Fibroblast of mammary gland (primary cell): ENCODE measurements around the gene ARHGAP42.
"Not testable (repeated sequence)": the region's sequence is repeated elsewhere in the genome, so short reads cannot be mapped to it uniquely, and the experiment has no call there.

Source experiments
- DNase-seq: peaks from one replicate; pipeline ENCODE4 v3.0.0-alpha.2; 2010; ENCODE audit warnings: low read depth
- H3K4me3 ChIP-seq: 2 replicates; pipeline ENCODE4 v1.5.1; 2011; ENCODE audit warnings: low read depth, mild to moderate bottlenecking, low read length, moderate library complexity; ENCODE audit not compliant: control insufficient read depth
- TF ChIP-seq, protein P1 (sequence below): conservative IDR thresholded peaks from 2 replicates; pipeline ENCODE4 v1.5.1; 2011; ENCODE audit warnings: low read depth, low read length, inconsistent platforms; ENCODE audit not compliant: control insufficient read depth, insufficient read depth

ARHGAP42 gene

DNA sequence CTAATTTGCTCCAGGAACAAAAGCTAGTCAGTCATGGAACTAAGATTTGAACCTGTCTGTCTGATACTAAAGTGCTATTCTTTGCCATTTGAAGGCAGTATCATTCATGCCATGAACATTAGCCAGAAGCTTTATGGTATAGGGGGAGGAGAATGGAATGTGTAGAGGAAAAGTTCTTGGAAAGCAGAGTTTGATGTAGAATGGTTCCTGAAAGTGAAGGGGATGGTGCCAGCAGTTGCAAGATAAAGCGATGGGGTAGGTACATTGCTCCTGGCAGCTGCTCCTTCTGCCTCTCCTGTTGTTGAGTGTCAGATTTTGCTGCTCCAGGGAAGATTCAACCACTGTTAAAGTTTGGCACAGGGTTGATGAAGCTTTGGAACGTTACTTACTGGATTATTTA lies 53.4 kb downstream of the ARHGAP42 start:
- peak; percentile 18 for DNase-seq
- TF ChIP-seq, protein P1, sequence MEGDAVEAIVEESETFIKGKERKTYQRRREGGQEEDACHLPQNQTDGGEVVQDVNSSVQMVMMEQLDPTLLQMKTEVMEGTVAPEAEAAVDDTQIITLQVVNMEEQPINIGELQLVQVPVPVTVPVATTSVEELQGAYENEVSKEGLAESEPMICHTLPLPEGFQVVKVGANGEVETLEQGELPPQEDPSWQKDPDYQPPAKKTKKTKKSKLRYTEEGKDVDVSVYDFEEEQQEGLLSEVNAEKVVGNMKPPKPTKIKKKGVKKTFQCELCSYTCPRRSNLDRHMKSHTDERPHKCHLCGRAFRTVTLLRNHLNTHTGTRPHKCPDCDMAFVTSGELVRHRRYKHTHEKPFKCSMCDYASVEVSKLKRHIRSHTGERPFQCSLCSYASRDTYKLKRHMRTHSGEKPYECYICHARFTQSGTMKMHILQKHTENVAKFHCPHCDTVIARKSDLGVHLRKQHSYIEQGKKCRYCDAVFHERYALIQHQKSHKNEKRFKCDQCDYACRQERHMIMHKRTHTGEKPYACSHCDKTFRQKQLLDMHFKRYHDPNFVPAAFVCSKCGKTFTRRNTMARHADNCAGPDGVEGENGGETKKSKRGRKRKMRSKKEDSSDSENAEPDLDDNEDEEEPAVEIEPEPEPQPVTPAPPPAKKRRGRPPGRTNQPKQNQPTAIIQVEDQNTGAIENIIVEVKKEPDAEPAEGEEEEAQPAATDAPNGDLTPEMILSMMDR = no peak
- H3K4me3 ChIP-seq = no peak overlapping the region

DNA sequence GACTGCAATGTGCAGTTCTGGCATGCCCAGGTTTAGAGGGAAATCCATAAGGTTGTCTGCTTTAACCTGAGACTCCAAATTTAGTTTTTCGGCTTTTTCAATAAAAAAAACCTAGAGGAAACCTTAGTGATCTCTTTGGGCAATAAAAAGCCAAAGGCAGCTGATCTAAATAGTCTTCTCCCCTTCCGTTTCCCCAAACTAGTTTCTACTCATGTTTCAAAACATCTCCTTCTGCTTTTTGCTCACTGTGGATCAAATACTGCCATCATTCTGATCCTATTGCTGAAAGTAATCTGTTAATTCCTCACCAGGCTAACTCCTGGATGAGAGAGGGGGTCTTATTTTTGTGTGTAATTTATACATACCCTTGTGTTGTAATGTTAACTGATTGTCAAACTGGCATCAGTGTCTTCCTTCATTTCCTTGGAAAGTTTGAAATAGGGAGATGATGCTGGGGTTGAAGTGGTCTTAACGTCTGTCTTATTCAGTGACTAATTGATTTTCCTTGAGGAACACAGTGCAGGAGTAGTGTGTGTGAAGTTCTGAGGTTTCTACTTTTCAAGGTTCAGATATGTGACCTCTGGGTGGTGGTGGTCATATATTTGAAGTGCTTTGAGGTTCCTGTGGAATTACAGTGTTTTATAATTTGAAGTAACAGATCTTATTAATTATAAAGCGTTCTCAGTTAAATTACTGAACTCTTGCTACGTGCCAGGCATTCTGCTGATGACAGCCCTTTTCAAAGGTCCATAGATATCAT lies 55.0 kb downstream of the ARHGAP42 start:
- TF ChIP-seq, protein P1 = no peak
- no peak for DNase-seq

DNA sequence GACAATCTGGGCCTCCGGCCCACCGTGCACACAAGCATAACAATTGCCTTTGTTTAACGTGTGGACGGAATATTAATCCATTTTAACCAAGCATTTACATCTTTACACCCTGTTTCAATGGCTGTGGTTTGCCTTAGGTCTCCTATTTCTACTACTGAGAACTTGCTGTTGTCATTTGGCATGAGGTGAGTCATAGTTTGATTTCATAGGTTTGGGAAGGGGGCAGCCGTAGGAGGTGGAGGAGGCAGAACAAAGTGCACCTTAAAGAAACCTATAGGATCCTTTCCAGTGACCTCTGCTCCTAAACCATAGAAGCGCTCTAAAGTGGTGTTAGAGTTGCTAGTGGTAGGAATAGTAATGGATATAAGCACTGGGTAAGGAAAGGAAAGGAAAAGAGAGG lies 59.4 kb downstream of the ARHGAP42 start:
- no peak for DNase-seq
- TF ChIP-seq, protein P1 = no peak
- H3K4me3 ChIP-seq = no peak overlapping the region

More for the DNA sequence above, 55.0 kb downstream of the ARHGAP42 start:
- H3K4me3 ChIP-seq = no peak overlapping the region

DNA sequence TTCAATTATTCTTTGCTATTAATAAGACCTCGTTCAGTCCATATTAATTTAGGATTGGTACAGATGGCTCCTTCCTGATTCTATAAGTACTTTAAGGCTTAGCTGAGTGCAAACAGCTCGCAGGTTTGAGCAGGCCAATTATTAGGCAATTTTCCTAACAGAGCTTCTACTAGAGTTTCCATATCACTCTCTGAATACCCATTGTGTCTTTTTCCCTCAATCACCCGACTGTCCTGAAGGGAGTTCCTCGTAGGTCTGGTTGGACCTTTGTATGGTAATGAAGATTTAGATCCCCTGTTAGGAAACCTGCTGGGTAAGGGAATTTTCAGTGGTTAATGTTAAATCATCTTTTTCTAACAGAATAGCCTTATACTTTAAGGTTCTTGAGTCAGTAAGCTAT lies 61.1 kb downstream of the ARHGAP42 start:
- TF ChIP-seq, protein P1 = no peak
- no peak overlapping the region for H3K4me3 ChIP-seq
- no peak for DNase-seq

DNA sequence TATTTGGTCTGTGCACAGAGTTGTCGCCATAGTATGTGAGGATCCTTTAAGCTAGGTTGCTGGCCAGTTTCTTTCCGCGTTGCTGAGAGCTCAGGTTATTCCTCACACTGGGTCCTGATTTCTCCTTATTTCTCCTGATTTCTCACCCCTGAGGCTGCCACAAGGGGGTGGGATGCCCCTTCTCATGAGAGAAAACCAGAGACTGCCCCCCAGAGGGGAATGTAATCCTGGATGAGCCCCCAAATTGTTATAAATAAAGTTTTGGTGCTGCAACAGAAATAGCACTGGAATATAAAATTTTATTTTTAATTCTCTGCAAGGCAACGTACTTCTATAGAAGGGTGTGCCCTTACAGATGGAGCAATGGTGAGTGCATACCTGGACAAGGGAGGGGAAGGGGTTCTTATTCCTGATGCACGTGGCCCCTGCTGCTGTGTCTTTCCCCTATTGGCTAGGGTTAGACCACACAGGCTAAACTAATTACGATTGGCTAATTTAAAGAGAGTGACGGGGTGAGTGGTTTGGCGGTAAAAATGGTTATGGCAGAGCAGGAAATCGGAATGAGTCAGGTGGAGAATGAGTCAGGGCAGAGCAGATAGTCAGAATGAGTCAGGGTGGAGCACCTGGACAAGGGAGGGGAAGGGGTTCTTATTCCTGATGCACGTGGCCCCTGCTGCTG lies 62.9 kb downstream of the ARHGAP42 start:
- H3K4me3 ChIP-seq, DNase-seq: not testable (repeated sequence)

DNA sequence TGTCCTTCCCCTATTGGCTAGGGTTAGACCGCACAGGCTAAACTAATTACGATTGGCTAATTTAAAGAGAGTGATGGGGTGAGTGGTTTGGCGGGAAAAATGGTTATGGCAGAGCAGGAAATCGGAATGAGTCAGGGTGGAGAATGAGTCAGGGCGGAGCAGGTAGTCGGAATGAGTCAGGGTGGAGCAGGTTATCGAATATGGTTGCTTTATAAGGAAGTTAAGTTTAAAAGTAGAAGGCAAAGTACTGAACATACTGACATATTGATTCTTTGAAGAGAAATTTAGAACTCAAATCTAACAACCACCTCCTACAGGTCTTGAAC lies 63.4 kb downstream of the ARHGAP42 start:
- DNase-seq, H3K4me3 ChIP-seq: not testable (repeated sequence)

DNA sequence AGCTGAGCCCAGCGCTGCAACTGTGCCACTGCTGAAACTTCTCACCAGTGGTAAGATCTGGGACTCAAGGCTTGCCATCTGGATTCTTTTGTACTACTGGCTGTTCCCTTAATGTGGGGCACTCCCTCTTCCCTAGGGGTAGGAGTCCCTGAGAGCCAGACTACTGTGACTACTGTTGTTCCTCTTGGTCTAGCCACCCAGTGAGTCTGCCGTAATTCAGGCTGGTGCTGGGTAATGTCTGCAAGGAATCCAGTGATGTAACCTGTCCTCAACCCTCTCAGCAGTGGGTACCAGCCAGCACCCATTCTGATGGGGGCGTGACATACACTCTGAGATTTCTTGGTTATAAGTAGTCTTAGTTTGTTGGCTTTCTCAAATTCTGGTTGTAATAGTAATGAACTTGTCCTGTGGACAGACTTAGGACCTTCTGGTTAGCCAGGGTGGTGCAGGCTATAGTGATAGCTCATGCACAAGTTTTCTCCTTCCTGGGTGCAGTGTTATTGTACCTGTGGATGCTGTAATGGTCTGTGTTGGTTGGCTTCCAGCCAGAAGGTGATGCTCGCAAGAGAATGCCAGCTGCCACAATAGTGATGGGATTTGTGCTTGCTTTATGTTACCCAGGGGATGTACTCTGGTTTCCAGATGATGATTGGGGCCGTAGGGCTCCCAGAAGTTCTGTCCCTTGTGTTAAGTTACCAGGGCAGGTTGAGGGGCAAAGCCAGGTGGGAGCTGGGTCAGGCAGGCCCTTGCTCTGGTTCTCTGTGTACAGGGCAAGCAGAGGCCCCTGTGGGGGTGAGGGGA lies 65.5 kb downstream of the ARHGAP42 start:
- TF ChIP-seq, protein P1 = no peak
- DNase-seq = no peak
- H3K4me3 ChIP-seq = no peak overlapping the region
